Progenitor cell of endocrine pancreas (in vitro differentiated cells): ENCODE measurements around the gene UCP3. TPM values are rescaled to one million over a fixed set of nuclear protein-coding genes. Genes with fewer than 3 reads are reported as not detected.

ENCODE experiments used
- DNase-seq: peaks from one replicate; pipeline ENCODE4 v3.0.0; 2021; ENCODE audit warnings: low spot score; ENCODE audit not compliant: unreplicated experiment
- H3K27ac Mint-ChIP-seq: 2 replicates; pipeline ENCODE4 v1.8.0; 2021; ENCODE audit warnings: mild to moderate bottlenecking, moderate library complexity, mixed read lengths
- H3K27me3 Mint-ChIP-seq: 2 replicates; pipeline ENCODE4 v1.8.0; 2021; ENCODE audit warnings: mixed read lengths
- H3K36me3 Mint-ChIP-seq: 2 replicates; pipeline ENCODE4 v1.8.0; 2022; ENCODE audit warnings: mixed read lengths; ENCODE audit not compliant: insufficient read depth
- H3K4me1 Mint-ChIP-seq: 2 replicates; pipeline ENCODE4 v1.8.0; 2021; ENCODE audit warnings: low read depth, mixed read lengths
- H3K4me3 Mint-ChIP-seq: 2 replicates; pipeline ENCODE4 v1.8.0; 2021; ENCODE audit warnings: low read depth, mild to moderate bottlenecking, moderate library complexity, mixed read lengths
- H3K9me3 Mint-ChIP-seq: 2 replicates; pipeline ENCODE4 v1.8.0; 2021; ENCODE audit warnings: low read depth, mixed read lengths
- CTCF ChIP-seq: fragments of 200-600 bp; sonication (generic); IDR thresholded peaks from one replicate; pipeline ENCODE4 v1.5.0; 2021; ENCODE audit warnings: antibody characterized with exemption, mild to moderate bottlenecking; ENCODE audit not compliant: unreplicated experiment
- total RNA-seq: library from RNA; stranded (reverse); gene quantifications from 2 replicates; pipeline ENCODE4 v1.2.1, GENCODE V29; 2021

The UCP3 gene
- total RNA-seq, 1 donor from 2014 or later = 4.3 TPM

DNA sequence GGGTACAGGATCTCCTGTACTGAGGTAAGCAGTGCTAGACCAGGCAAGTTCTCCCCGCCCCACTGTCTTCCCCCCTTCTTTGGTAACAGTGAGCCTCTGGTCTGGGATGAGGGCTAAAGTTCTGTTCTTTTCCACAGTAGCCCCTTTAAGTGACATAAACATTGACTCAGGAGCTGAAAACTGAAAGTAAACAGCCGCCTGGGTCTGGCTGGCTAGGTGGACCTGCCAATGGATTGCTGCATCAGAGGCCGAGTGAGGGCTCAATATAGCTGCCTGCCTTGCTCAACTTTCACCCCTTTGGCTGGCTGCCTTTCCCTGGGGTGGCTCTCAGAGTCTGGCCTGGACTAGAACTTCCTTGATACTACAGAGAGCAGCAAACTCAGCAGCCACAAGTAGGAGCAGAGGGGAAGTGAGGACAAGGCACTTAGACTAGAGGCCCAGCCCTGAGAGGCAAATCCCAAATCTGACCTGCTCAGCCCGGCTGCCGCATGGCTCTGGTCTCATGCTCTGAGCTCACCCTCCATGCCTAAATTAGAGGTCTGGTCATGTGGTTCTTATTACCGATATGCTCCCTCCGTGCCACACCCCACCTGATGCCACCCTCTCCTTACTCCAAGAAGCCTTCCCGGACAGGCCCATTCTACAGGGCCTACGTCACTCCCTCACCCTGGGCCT is 9.6 kb upstream of the UCP3 start:
- no peak for TF ChIP-seq CTCF
- peaks cover 4% of the 10 kb centered on the region for H3K4me1 Mint-ChIP-seq

DNA sequence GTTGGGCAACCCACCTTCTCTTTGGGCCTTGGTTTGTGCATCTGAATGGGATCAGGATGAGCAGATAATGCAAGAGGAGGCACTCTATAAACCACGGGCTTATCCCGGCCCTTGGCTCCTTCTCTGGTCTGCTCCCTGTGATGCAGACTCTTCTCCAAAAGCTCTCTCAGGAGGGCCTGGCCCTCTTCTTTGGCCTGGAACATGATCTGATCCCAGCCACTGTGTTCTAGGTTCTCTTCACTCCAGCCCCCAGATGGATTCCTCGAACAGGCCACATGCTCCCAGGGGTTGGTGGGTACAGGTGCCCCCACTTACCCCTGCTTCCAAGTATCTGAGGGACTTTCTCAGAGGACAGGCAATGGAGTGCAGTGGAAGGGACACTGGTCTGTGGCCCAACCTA is 8.7 kb upstream of the UCP3 start:
- no peak overlapping the region for H3K27ac Mint-ChIP-seq
- H3K4me3 Mint-ChIP-seq = no peak overlapping the region
- H3K9me3 Mint-ChIP-seq = no peaks in the 10 kb centered on the region
- TF ChIP-seq CTCF = no peak
- H3K27me3 Mint-ChIP-seq = no peaks in the 10 kb centered on the region
- H3K36me3 Mint-ChIP-seq = peaks cover 5% of the 10 kb centered on the region
- DNase-seq = no peak
- peaks cover 4% of the 10 kb centered on the region for H3K4me1 Mint-ChIP-seq

More for the DNA sequence above, 9.6 kb upstream of the UCP3 start:
- Mint-ChIP-seq H3K36me3 (peaks cover 5% of the 10 kb centered on the region), H3K27me3 (no peaks in the 10 kb centered on the region), H3K27ac (no peak overlapping the region), H3K4me3 (no peak overlapping the region), H3K9me3 (no peaks in the 10 kb centered on the region)
- DNase-seq = no peak

DNA sequence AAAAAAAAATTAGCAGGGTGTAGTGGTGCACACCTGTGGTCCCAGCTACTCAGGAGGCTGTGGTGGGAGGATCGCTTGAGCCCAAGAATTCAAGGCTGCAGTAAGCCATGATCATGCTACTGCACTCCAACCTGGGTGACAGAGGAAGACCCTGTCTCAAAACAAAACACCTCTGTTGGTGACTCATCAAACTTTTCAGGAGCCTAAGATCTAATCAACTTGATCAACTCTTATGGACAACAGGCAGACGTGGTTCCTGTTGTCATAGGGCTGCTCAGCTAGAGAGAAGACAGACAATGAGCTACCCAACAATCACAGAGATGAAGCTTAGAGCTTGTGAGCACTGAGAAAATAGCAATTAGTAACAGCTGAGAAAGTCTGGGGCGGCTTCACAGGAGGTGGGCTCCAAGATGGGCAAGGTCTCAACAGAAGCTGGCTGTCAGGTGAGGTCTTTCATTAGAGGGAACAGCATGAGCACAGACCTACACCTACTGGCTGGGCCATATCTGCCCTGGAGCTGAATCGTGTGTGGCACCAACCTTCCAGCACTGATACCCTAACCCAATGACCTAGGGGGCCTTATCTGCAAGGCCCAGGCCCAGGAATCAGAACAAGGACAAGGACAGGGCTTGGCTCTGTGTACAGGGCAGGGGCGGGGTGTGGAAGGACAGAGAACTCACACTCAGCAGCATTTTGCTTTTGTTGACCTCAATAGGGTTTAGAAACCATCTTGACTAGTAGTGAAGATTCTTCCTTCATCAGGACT is 7.2 kb upstream of the UCP3 start:
- TF ChIP-seq CTCF = no peak
- peaks cover 9% of the 10 kb centered on the region for H3K36me3 Mint-ChIP-seq
- peaks cover 6% of the 10 kb centered on the region for H3K4me1 Mint-ChIP-seq
- H3K27me3 Mint-ChIP-seq = no peaks in the 10 kb centered on the region
- no peak for DNase-seq
- H3K27ac Mint-ChIP-seq = no peak overlapping the region
- no peak overlapping the region for H3K4me3 Mint-ChIP-seq
- no peaks in the 10 kb centered on the region for H3K9me3 Mint-ChIP-seq

- no peak overlapping the region for H3K27ac Mint-ChIP-seq
- no peak for TF ChIP-seq CTCF
- no peak overlapping the region for H3K4me3 Mint-ChIP-seq
- DNase-seq = no peak
- peaks cover 15% of the 10 kb centered on the region for H3K4me1 Mint-ChIP-seq
- no peaks in the 10 kb centered on the region for H3K9me3 Mint-ChIP-seq
- H3K36me3 Mint-ChIP-seq = peaks cover 13% of the 10 kb centered on the region
- H3K27me3 Mint-ChIP-seq = no peaks in the 10 kb centered on the region
These were observed 6.0 kb upstream of the UCP3 start for GRCh38 chr11:74014880-74015279.

DNA sequence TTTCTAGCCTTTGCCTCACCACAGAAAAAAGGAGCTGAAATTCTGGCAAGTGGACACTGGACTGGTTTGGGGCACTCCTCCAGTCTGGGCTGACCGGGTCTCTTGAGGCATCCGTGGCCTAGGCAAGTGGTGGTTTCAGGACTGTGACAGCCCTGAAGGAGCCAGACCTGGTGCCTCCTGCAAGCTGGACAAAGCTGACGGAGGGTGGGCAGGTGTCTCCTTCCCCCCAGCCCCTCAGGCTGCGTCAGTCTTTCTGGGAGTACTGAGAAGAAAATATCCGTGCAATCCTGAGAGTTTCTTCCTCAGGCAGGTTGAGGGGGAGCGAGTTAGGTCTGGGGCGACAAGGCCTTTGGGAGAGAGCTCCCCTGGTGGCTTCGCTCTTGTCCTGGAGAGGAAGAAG is 4.3 kb upstream of the UCP3 start:
- Mint-ChIP-seq H3K36me3 (peaks cover 16% of the 10 kb centered on the region), H3K4me3 (no peak overlapping the region), H3K27ac (no peak overlapping the region), H3K9me3 (no peaks in the 10 kb centered on the region), H3K27me3 (no peaks in the 10 kb centered on the region), H3K4me1 (peaks cover 16% of the 10 kb centered on the region)
- DNase-seq = no peak
- TF ChIP-seq CTCF = no peak
